RWPE2 (cell line): ENCODE results near the gene PRSS21.

ENCODE experiments used
- ATAC-seq: fragments of 200-7000 bp; cut with Tn5 transposase; 3 replicates; pipeline ENCODE4 v1.9.1; 2021; ENCODE audit warnings: low read depth
- DNase-seq: peaks from one replicate; pipeline ENCODE4 v3.0.0-alpha.2; 2020; ENCODE audit warnings: low spot score
- H3K27ac ChIP-seq: fragments of 450-650 bp; 2 replicates; pipeline ENCODE4 v1.5.1; 2017; ENCODE audit warnings: mild to moderate bottlenecking; ENCODE audit not compliant: poor library complexity, severe bottlenecking
- H3K27me3 ChIP-seq: fragments of 250-450 bp; sonication (Bioruptor Pico); 2 replicates; pipeline ENCODE4 v1.5.1; 2021; ENCODE audit warnings: mild to moderate bottlenecking, moderate library complexity; ENCODE audit not compliant: insufficient read depth, poor library complexity, severe bottlenecking
- H3K36me3 ChIP-seq: fragments of 250-450 bp; sonication (Bioruptor Pico); 2 replicates; pipeline ENCODE4 v1.5.1; 2020; ENCODE audit warnings: low read depth, mild to moderate bottlenecking, moderate library complexity
- H3K4me1 ChIP-seq: fragments of 250-450 bp; sonication (Bioruptor Pico); 2 replicates; pipeline ENCODE4 v1.5.1; 2021; ENCODE audit warnings: mild to moderate bottlenecking, moderate library complexity; ENCODE audit not compliant: insufficient read depth, poor library complexity, severe bottlenecking
- H3K4me3 ChIP-seq: fragments of 250-450 bp; sonication (Bioruptor Pico); 2 replicates; pipeline ENCODE4 v1.5.1; 2021; ENCODE audit warnings: mild to moderate bottlenecking, moderate library complexity; ENCODE audit not compliant: severe bottlenecking
- H3K9me3 ChIP-seq: fragments of 250-450 bp; sonication (Bioruptor Pico); 2 replicates; pipeline ENCODE4 v1.5.1; 2021; ENCODE audit warnings: mild to moderate bottlenecking, moderate library complexity; ENCODE audit not compliant: severe bottlenecking
- CTCF ChIP-seq: fragments of 450-650 bp; IDR thresholded peaks from one replicate; pipeline ENCODE4 v1.5.1; 2017; ENCODE audit warnings: mild to moderate bottlenecking, moderate library complexity; ENCODE audit not compliant: poor library complexity, severe bottlenecking

PRSS21 gene

GRCh38 chr16:2857451-2858244 is 40.6 kb downstream of the PRSS21 start, which contains the start of gene PRSS22:
PRSS22 (minus strand) TSS chr16:2858170; CDS start chr16:2858104, 66 bp downstream.
- peak; percentile 46 for ATAC-seq
- Histone ChIP-seq H3K36me3 (peaks cover 6% of the 10 kb centered on the region; the same call in 1 of the 2 replicates), H3K27me3 (no peaks in the 10 kb centered on the region), H3K4me1 (peaks cover 9% of the 10 kb centered on the region), H3K9me3 (peaks cover 5% of the 10 kb centered on the region), H3K4me3 (peak within 1 kb of the TSS; percentile 28), H3K27ac (peak within 1 kb of the TSS; percentile 67)
- DNase-seq = peak; percentile 74
- TF ChIP-seq CTCF = no peak

- H3K27me3 ChIP-seq = no peaks in the 10 kb centered on the region
- DNase-seq (peak; percentile 82), ATAC-seq (peak; percentile 59)
- H3K36me3 ChIP-seq = peaks cover 6% of the 10 kb centered on the region; the same call in 1 of the 2 replicates
- H3K4me1 ChIP-seq = peaks cover 9% of the 10 kb centered on the region
- H3K9me3 ChIP-seq = peaks cover 5% of the 10 kb centered on the region
- TF ChIP-seq CTCF = peak; percentile 27
- peak overlapping the region; percentile 67 for H3K27ac ChIP-seq
- peak overlapping the region; percentile 28 for H3K4me3 ChIP-seq
Observed at GRCh38 chr16:2858245-2859025, 41.4 kb downstream of the PRSS21 start.

- Histone ChIP-seq H3K4me3 (no peak overlapping the region), H3K27ac (no peak overlapping the region), H3K9me3 (peaks cover 3% of the 10 kb centered on the region), H3K27me3 (no peaks in the 10 kb centered on the region), H3K4me1 (peaks cover 9% of the 10 kb centered on the region), H3K36me3 (peaks cover 1% of the 10 kb centered on the region; the same call in 1 of the 2 replicates)
- no peak for TF ChIP-seq CTCF
- DNase-seq = no peak
- ATAC-seq = no peak
Observed at GRCh38 chr16:2859686-2860265, 42.7 kb downstream of the PRSS21 start.

GRCh38 chr16:2860826-2861567 is 44.0 kb downstream of the PRSS21 start:
- Histone ChIP-seq H3K9me3 (peaks cover 2% of the 10 kb centered on the region), H3K4me1 (peaks cover 9% of the 10 kb centered on the region), H3K4me3 (no peak overlapping the region), H3K36me3 (no peaks in the 10 kb centered on the region), H3K27me3 (no peaks in the 10 kb centered on the region), H3K27ac (no peak overlapping the region)
- peak; percentile 9; the same call in 1 of the 3 replicates for ATAC-seq
- DNase-seq = no peak
- no peak for TF ChIP-seq CTCF
